ENCODE results near the gene PLIN4. TPM values are rescaled to one million over a fixed set of nuclear protein-coding genes. Genes with fewer than 3 reads are reported as not detected.
"Not testable (repeated sequence)": the region's sequence is repeated elsewhere in the genome, so short reads cannot be mapped to it uniquely, and the experiment has no call there.

PLIN4 gene, protein sequence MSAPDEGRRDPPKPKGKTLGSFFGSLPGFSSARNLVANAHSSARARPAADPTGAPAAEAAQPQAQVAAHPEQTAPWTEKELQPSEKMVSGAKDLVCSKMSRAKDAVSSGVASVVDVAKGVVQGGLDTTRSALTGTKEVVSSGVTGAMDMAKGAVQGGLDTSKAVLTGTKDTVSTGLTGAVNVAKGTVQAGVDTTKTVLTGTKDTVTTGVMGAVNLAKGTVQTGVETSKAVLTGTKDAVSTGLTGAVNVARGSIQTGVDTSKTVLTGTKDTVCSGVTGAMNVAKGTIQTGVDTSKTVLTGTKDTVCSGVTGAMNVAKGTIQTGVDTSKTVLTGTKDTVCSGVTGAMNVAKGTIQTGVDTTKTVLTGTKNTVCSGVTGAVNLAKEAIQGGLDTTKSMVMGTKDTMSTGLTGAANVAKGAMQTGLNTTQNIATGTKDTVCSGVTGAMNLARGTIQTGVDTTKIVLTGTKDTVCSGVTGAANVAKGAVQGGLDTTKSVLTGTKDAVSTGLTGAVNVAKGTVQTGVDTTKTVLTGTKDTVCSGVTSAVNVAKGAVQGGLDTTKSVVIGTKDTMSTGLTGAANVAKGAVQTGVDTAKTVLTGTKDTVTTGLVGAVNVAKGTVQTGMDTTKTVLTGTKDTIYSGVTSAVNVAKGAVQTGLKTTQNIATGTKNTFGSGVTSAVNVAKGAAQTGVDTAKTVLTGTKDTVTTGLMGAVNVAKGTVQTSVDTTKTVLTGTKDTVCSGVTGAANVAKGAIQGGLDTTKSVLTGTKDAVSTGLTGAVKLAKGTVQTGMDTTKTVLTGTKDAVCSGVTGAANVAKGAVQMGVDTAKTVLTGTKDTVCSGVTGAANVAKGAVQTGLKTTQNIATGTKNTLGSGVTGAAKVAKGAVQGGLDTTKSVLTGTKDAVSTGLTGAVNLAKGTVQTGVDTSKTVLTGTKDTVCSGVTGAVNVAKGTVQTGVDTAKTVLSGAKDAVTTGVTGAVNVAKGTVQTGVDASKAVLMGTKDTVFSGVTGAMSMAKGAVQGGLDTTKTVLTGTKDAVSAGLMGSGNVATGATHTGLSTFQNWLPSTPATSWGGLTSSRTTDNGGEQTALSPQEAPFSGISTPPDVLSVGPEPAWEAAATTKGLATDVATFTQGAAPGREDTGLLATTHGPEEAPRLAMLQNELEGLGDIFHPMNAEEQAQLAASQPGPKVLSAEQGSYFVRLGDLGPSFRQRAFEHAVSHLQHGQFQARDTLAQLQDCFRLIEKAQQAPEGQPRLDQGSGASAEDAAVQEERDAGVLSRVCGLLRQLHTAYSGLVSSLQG (N-terminal part only)
- polyA plus RNA-seq (ENCODE audit: insufficient read depth in 1 of 5, insufficient read length in 5 of 5, low replicate concordance in 1 of 5): 1 to 10 TPM in 3 of 5 donors, under 1 TPM in 2; 0.75 to 1.4 (median 1.1) TPM
- long read RNA-seq, donor 1: 0 reads
- long read RNA-seq, donor 2: 0 reads
- long read RNA-seq, donor 3: 0 reads
- long read RNA-seq, donor 4: 0 reads
- long read RNA-seq, donor 5: 0 reads
- long read RNA-seq, donor 6: 0 reads
- long read RNA-seq, donor 7: 0 reads
- long read RNA-seq, donor 8, partial matches to known transcripts: 14 of 14 reads
- long read RNA-seq, donor 8, other reads (novel, unspliced or antisense): 0 of 14 reads

DNA sequence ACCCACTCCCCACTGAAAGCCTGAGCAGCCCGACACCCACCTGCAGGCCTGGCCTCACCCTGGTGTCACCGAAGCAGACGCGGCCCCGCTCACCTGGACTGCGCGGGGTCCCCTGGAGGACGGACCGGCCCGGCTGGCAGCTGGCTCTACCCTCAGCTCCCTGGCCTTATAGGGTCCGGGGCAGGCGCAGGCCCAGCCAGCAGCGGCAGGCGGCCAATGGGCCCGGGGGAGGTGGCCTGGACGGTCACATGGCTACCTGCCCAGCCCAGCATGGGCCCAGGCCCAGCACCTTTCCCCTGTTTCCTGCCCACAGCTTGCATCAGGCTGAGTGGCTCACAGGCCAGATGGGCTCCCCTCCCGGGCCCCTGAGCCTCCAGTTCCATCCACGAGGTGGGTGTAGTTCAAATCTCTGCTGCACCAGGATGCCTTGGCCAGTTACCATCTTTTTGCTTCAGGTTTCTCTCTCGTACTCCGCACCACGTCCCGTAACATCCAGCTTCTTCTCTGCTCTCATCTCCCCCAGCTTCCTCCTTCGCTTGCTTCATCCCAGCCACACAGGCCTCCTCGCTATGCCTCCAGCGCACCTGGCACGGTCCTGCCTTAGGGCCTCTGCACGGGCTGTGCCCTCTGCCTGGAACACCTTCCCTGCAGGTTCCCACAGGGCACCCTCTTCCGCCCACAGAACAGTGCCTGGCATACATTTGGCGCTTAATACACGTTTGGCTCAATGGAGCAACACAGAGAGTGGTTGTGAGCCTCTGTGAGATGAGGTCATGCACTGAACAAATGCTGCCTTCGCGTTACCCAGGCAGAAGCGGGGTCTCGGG lies at the start of gene PLIN4:
TSS of gene PLIN4 (minus strand) at position 142 of the 827 bp plus-strand sequence. CDS start 214 bp downstream, outside the sequence.
- DNase-seq: no peak

DNA sequence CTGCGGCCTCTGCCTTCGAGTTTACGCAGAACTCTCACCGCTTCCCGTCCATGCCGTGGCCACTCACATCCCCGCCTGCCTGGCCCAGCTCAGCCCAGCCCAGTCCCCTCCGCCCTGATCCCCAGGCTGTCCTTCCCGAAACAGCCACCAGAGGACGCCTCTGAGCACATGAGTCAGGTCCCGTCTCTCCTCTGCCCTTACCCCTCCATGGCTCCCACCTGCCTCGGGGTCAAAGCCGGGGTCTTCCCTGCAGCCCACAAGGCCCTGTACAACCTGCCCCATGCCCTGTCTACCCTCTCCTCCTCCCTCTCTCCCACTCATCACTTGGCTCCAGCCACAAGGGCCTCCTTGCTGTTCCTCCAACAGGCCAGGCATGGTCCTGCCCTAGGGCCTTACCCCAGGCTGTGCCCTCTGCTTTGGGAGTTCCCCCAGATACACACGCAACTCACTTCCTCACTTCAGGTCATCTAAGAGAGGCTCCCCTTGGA lies 49.3 kb upstream of the PLIN4 start:
- no peak for DNase-seq

DNA sequence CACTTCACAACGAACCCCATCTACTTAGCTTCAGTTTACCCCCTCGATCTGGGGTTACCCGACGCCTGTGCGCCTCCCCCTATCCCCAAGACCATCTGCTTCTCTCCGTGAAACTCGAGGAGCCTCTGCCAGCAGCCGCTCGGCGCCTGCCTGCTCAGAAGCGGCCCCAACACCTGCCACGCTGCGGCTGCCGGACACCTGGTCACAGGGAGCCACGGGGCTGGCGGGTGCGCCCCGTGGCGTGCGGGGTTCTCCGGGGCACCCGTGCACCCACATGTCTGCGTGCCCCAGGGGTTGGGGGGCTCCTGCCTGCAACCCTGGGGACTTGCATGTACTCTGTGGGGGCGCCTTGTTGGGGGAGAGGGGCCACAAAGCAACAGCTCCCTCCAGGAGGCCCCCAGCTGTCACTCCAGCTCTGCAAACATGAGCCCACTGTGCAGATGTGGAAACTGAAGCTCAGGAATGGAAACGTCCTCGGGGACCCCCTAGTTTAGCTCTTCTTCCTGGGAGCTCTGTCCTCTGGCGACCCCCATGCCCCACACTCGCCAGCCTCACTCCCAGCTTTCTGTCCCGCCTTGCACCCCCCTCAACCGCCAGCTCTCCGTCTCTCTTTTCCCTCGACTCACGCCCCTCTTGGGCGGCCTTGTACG lies 48.2 kb upstream of the PLIN4 start:
- DNase-seq: no peak

DNA sequence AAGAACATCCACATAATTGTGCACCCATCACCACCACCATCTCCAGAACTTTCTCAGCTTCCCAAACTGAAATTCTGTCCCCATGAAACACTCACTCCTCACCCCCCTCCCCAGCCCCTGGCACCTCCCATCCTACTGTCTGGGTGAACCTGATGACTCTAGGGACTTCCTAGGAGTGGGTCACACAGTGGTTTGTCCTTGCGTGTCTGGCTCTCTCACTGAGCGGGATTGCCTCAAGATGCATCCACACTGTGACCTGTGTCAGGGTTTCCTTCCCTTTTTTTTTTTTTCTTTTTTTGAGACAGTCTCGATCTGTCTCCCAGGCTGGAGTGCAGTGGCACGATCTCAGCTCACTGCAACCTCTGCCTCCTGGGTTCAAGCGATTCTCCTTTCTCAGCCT lies 45.3 kb upstream of the PLIN4 start:
- DNase-seq: not testable (repeated sequence)

DNA sequence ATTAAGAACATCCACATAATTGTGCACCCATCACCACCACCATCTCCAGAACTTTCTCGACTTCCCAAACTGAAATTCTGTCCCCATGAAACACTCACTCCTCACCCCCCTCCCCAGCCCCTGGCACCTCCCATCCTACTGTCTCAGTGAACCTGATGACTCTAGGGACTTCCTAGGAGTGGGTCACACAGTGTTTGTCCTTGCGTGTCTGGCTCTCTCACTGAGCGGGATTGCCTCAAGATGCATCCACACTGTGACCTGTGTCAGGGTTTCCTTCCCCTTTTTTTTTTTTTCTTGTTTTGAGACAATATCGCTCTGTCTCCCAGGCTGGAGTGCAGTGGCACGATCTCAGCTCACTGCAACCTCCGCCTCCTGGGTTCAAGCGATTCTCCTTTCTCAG lies 43.8 kb upstream of the PLIN4 start:
- DNase-seq: not testable (repeated sequence)

DNA sequence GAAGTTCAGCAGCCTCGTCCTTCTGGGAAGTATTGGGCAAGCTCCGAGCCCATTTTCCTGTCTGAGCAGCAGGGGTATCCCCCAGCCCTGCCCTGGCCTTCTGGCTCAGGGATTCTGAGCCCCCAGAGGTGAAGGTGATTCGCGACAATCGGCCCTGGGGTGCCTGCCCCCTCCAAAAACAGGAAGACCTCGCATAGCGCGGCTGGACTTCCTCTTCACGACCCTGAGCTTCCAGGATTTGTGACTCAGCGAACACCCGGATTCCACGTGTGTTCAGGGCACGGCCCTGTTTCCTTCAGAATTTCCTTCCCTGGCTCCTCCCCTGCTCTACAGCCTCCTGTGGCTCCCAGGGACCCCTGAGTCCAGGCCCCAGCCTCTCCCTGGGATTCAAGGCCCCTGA lies 41.3 kb upstream of the PLIN4 start, which contains the start of gene SEMA6B:
TSS of gene SEMA6B (minus strand) at position 116 of the 400 bp plus-strand sequence. CDS start 1,227 bp downstream, outside the sequence.
- DNase-seq: no peak

DNA sequence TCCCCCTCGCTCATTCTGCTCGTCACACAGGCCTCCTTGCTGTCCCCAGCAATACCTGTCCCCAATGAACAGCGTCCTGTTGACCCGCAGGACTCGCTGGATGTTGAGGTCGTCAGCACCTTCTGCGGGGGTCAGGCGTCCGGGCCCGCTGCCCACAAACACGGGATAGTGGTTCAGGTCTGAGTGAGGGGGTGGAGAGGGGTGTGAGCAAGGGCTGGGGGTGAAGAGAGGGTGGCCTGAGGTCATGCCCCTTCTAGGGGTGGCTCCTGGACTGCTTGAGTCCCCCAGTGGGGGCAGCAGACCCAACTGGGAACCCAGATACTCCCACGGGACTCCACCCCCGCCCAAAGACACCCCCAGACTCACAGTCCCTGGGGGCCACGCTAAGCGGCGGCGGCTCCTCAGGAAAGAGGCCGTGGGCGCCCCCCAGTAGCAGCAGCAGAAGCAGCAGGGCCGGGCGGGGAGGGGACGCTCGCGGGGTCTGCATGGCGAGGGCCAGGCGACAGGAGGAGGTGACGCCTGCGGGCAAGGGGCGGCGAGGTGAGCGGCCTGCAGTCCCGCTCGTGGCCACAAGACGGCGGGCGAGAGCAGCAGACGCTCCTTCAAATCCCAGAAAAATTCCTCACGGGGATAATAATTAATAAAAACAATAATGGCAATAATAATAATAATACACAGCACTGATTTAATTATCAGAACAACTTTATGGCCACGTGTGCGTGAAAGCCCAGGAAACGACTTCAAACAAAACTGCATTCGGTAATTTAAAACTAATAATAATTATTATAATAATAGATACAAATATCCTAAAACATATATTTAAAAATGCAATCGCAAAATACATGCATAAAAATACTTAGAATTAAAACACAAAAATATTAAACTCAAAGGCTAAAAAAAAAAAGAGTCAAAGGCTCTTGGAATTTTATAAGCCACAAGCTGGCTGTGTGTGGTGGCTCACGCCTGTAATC lies 40.0 kb upstream of the PLIN4 start:
- no peak for DNase-seq

DNA sequence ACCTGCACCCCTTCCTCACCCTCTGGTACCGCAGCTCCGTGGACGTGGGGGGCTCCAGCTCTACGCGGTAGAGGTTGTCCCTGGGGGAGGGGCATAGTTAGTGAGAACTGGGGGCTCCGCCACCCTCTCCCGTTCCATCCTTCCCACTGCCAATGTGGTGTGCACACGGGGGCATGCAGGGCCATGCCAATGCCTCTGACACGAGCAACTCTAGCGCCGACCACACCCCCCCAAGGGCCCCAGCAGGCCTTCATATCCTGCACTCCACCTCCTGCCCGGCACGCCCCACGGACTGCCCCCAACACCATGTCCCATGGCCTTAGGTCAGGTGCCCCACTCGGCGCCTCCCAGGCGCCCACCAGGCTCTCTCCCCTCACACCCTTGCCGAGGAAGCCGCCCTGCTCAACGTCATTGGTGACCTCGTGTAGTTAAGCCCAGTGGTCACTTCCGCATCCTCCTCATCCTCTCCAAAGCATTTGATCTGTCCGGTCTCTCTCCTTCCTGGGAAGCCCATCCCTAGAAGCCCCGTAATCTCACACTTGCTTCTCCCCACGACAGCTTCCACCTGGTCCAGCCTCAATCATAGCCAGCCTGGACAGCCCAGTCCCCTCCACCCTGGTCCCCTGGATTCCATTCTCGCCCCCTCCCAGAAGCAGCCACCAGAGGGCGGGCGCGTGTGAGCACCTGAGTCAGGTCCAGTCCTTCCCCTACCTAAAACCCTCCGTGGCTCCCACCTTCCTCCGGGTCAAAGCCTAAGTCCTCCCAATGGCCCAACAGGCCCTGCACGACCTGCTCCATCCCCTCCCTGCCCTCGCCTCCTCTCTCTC lies 39.1 kb upstream of the PLIN4 start:
- DNase-seq: no peak

DNA sequence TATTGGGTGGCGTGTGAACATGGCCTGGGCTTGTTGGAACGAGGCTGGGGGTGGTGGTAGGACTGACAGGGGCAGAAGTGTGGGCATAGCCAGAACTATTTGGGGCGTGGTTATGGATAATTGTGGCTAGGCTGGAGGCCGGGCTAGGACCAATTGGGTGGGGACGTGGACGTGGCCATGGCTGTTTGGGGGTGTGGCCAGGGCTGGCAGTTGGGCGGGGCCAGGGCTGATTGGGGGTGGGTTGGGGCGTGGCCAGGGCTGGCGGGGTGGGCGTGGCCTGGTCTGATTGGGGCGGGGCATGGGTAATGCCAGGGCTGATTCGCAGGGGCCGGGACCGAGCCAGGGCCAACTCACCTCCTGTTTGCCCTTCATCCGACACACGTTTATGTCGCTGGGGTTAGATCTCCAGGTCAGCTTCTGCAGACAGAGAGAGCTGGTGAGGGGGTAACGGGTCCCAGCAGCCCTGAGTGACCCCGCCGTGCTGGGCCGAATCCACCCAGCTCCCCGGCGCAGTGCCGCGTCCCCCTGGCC lies 38.4 kb upstream of the PLIN4 start:
- no peak for DNase-seq

DNA sequence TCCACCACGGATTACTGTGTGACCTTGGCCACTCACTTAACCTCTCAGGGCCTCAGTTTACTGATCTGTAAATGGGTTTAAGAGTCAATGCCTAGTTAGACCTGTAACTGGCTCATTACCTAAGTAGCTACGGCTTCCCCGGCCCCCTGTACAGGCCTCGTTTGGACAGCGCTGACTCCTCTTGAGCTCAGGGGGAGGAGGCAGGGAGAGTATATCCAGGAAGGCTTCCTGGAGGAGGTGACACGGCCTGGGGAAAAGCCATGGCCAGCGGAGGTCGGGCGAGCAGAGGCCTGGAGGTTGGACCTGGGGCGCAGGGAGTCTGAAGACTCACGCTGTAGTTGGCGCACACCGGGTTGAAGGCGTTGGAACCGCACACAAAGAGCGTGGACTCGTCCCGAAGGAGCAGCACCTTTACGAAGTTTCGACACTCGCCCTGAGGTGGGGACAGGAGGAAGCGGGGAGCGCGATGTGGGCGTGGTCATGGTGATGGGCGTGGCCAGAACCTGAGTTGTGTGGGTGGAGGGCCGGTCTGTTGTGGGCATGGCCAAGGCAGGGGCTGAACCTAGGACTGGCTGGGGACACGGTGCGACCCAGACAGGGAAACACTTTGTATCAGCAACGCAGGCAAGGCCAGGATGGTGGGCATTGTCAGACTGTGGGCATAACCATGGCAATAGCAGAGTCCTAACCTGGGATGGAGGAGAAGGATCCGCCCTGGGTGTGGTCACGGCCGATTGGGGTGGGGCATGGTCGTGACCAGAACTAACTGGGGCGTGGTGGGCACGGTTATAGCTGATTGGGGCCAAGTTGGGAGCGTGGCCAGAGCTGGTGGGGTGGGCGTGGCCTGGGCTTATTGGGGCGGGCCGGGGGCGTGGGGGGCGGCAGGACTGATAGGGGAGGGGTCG lies 37.6 kb upstream of the PLIN4 start:
- DNase-seq: no peak

DNA sequence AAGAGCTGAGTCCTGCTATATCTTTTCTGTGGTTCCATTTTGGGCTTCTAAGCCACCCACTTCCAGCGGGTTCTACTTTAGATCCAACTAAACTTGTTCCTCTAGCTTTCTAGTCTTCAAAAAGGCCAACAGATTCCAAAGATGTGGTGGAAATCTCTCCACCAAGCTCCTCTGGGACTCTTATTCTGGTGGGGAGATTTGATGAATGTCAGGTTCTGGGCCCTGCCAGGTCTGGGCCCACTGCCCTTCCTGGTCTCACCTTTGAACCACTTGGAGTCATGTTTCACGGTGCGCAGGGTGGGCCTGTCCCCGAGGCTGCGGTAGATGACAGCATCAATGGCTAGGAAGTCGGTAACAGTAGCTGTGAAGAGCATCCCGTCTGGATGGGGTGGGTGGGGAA lies 36.4 kb upstream of the PLIN4 start:
- no peak for DNase-seq

DNA sequence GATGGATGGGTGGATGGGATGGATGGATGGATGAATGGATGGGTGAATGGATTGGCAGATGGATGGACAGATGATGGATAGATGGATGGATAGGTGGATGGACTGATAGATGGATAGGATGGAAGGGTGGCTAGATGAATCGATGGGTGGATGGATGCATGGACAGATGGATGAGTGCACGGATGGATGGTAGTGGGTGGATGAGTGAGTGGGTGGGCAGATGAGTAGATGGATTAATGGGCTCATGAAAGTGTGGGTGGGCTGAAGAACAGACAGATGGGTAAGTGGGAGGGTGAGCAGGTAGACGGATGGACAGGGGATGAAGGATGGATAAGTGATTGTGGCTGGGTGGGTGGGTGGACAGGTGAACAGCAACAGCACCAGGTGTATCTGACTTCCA lies 35.5 kb upstream of the PLIN4 start:
- DNase-seq: no peak

DNA sequence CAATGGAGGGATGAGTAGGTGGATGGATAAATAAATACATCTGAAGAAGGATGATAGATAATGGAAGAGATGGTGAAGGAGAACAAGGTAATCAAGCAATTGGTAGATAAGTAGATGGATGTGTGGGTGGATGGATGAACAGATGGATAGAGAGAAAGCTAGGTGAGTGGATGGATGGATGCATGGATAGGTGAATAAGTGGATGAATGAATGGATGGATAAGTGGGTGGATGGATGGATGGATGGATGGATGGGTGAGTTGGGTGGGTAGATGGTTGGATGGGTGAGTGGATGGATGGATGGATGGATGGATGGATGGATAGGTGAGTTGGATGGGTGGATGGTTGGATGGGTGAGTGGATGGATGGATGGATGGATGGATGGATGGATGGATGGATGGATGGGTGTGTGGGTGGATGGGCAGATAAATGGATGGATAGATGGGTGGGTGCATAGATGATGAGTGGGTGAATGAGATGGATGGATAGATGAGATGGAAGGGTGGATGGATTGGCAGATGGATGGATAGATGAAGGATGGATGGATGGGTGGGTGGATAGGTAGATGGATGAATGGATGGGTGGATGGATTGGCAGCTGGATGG lies 34.9 kb upstream of the PLIN4 start:
- no peak for DNase-seq

DNA sequence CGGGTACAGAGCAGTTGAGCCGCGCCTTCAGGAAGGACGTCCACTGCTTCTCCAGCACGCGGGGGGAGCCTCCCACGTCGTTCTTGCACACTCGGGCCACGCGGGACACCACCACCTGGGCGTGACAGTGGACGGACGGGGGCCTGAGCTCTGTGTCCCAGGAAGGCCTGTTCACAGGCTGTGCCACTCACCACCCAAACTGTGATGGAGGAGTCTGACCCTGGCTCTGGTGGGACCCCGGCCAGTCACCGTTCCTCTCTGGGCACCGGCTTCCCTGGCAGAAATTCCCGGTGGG lies 34.2 kb upstream of the PLIN4 start:
- no peak for DNase-seq

DNA sequence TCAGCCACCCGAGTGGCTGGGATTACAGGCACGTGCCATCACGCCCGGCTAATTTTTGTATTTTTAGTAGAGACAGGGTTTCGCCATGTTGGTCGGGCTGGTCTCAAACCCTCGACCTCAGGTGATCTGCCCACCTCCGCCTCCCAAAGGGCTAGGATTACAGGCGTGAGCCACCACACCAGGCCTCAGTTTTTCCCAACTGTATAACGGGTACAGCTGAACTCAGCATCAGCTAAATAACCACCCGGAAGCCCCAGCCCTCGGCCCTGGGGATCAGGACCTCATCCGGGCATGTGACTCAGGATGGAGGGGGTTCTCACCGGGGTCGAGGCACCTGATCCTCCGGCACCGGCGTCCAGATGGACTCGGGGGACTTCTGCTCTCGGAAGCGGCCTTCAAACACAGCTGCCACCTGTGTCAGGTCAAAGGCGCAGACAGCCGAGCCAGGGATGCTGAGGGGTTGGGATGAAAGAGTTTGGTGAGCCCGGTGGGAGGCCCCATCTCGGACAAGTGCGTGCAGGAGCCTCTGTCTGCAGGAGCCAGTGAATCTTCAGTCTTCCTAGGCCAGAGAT lies 32.3 kb upstream of the PLIN4 start:
- DNase-seq: no peak
